Keratinocyte (primary cell): Measurements from ENCODE around the gene MAGI3. TPM values are rescaled to one million over a fixed set of nuclear protein-coding genes. Genes with fewer than 3 reads are reported as not detected.
A peak's percentile ranks its signal among the peaks of the same experiment; 100 is the strongest.

Experiments
- DNase-seq: peaks from one replicate; pipeline ENCODE4 v3.0.0-alpha.2; 2011; ENCODE audit warnings: low read depth, missing footprints, low spot score
- FAIRE-seq: peaks from 2 replicates; lab custom pipeline; 2011; peaks lifted over from hg19 to GRCh38; lab: Jason Lieb, UNC
- H2AFZ ChIP-seq: 2 replicates; pipeline ENCODE4 v1.6.0; 2012; ENCODE audit warnings: low read length, control low read depth, inconsistent platforms; ENCODE audit not compliant: control insufficient read depth
- H3K27ac ChIP-seq: 2 replicates; pipeline ENCODE4 v1.5.1; 2011; ENCODE audit warnings: low read length; ENCODE audit not compliant: control insufficient read depth, insufficient read depth
- H3K27me3 ChIP-seq: 3 replicates; pipeline ENCODE4 v1.6.0; 2011; ENCODE audit warnings: low read length; ENCODE audit not compliant: control insufficient read depth, insufficient read depth; ENCODE audit errors: extremely low read depth
- H3K36me3 ChIP-seq, 2 experiments: 2 replicates in 1 of 2; 3 replicates in 1 of 2; pipeline ENCODE4 v1.5.1; 2011; ENCODE audit warnings: low read length in 2 of 2, mild to moderate bottlenecking in 1 of 2; ENCODE audit not compliant: control insufficient read depth in 2 of 2, insufficient read depth in 2 of 2; ENCODE audit errors: extremely low read depth in 1 of 2
- H3K4me1 ChIP-seq: 3 replicates; pipeline ENCODE4 v1.5.1; 2011; ENCODE audit warnings: low read length; ENCODE audit not compliant: control insufficient read depth, insufficient read depth; ENCODE audit errors: extremely low read depth
- H3K4me2 ChIP-seq: 3 replicates; pipeline ENCODE4 v1.6.0; 2011; ENCODE audit warnings: low read depth, low read length; ENCODE audit not compliant: control insufficient read depth, insufficient read depth; ENCODE audit errors: extremely low read depth
- H3K4me3 ChIP-seq, 3 experiments: fragments of 200-600 bp in 1 of 3; sonication (generic) in 1 of 3; 2 replicates in 2 of 3; 3 replicates in 1 of 3; pipeline ENCODE4 v1.5.1; 2011 to 2016; ENCODE audit warnings: low read length in 3 of 3, mild to moderate bottlenecking in 3 of 3, control low read depth in 2 of 3, inconsistent platforms in 1 of 3, low read depth in 1 of 3, mixed read lengths in 1 of 3, mixed run types in 1 of 3, moderate library complexity in 1 of 3; ENCODE audit not compliant: control insufficient read depth in 2 of 3, insufficient read depth in 2 of 3; ENCODE audit errors: extremely low read depth in 1 of 3
- H3K79me2 ChIP-seq: 2 replicates; pipeline ENCODE4 v1.6.0; 2012; ENCODE audit warnings: low read length; ENCODE audit not compliant: control insufficient read depth, insufficient read depth
- H3K9ac ChIP-seq: 3 replicates; pipeline ENCODE4 v1.6.0; 2011; ENCODE audit warnings: low read length; ENCODE audit not compliant: control insufficient read depth, insufficient read depth; ENCODE audit errors: extremely low read depth
- H3K9me1 ChIP-seq: 3 replicates; pipeline ENCODE4 v1.6.0; 2011; ENCODE audit warnings: low read length; ENCODE audit not compliant: control insufficient read depth, insufficient read depth; ENCODE audit errors: extremely low read depth
- H3K9me3 ChIP-seq: 2 replicates; pipeline ENCODE4 v1.5.1; 2012; ENCODE audit warnings: low read depth, low read length; ENCODE audit not compliant: control insufficient read depth
- H4K20me1 ChIP-seq: 3 replicates; pipeline ENCODE4 v1.6.0; 2011; ENCODE audit warnings: low read length; ENCODE audit not compliant: control insufficient read depth, insufficient read depth; ENCODE audit errors: extremely low read depth
- CTCF ChIP-seq, 3 experiments: IDR thresholded peaks in 1 of 3; conservative IDR thresholded peaks in 1 of 3; optimal IDR thresholded peaks in 1 of 3; 2 replicates in 2 of 3; 3 replicates in 1 of 3; pipeline versions ENCODE3 to v1.5.1; 2011; ENCODE audit warnings: low read length in 3 of 3, mild to moderate bottlenecking in 3 of 3, moderate library complexity in 2 of 3, control low read depth in 1 of 3, inconsistent platforms in 1 of 3; ENCODE audit not compliant: insufficient read depth in 2 of 3; ENCODE audit errors: extremely low read depth in 1 of 3
- EZH2 ChIP-seq: IDR thresholded peaks from one replicate; pipeline ENCODE4 v1.6.1; 2012; ENCODE audit warnings: inconsistent platforms, mild to moderate bottlenecking, low read length, moderate library complexity
- dilution Hi-C: fragments of 300-500 bp; cut with MboI; formaldehyde crosslinking; loops from one replicate; pipeline ENCODE4 v1.7.0; 2020; ENCODE audit warnings: low sequenced_read_pairs; ENCODE audit not compliant: extremely low pct_ligation_motif_present
- polyA plus RNA-seq, 5 experiments: library from polyadenylated mRNA; depleted of rRNA in 3 of 5; stranded (reverse) in 3 of 5; stranded (forward) in 1 of 5; unstranded in 1 of 5; fragments of >200 nt; gene quantifications; 1 replicate in 1 of 5; 2 replicates in 3 of 5; 3 replicates in 1 of 5; pipeline versions ENCODE4 v1.2.1 to v1.2.3, GENCODE V29; 2011 to 2012; ENCODE audit warnings: missing spikeins in 2 of 5, low read depth in 1 of 5, low replicate concordance in 1 of 5

The MAGI3 gene
- polyA plus RNA-seq, 1 donor (not counting 4 experiments of a cell fraction or from before 2014, with no cell fraction given) = 3.2 TPM

- Histone ChIP-seq H3K4me3 (no peak overlapping the region), H3K4me1 (peaks cover 3% of the 10 kb centered on the region), H3K36me3 (no peaks in the 10 kb centered on the region), H3K9me3 (no peaks in the 10 kb centered on the region), H3K79me2 (no peaks in the 10 kb centered on the region), H3K27ac (no peak overlapping the region), H3K9me1 (no peaks in the 10 kb centered on the region), H3K27me3 (no peaks in the 10 kb centered on the region), H3K4me2 (peak overlapping the region; percentile 40), H3K9ac (no peak overlapping the region), H2AFZ (peak overlapping the region; percentile 86), H4K20me1 (no peaks in the 10 kb centered on the region)
- dilution Hi-C loops = no loop called here
- peak; percentile 20 for FAIRE-seq
- TF ChIP-seq EZH2 = no peak
- no peak for TF ChIP-seq CTCF (optimal IDR thresholded peaks at IDR 0.05 in 1 of 3, IDR thresholded peaks at IDR 0.05 in 1 of 3, conservative IDR thresholded peaks at IDR 0.05 in 1 of 3; ENCODE audit: extremely low read depth in 1 of 3, insufficient read depth in 2 of 3, low read length in 3 of 3)
- DNase-seq = no peak
These were observed 14.4 kb upstream of the MAGI3 start for GRCh38 chr1:113375878-113376277.

- TF ChIP-seq CTCF (optimal IDR thresholded peaks at IDR 0.05 in 1 of 3, IDR thresholded peaks at IDR 0.05 in 1 of 3, conservative IDR thresholded peaks at IDR 0.05 in 1 of 3; ENCODE audit: extremely low read depth in 1 of 3, insufficient read depth in 2 of 3, low read length in 3 of 3) (no peak), EZH2 (no peak)
These were observed 10.2 kb upstream of the MAGI3 start for GRCh38 chr1:113380075-113380474.

More at GRCh38 chr1:113380075-113380474, 10.2 kb upstream of the MAGI3 start:
- H3K36me3 ChIP-seq = no peaks in the 10 kb centered on the region
- dilution Hi-C loops = no loop called here
- no peak overlapping the region for H2AFZ ChIP-seq
- no peaks in the 10 kb centered on the region for H3K9me3 ChIP-seq
- DNase-seq = no peak
- H3K27ac ChIP-seq = no peak overlapping the region
- no peaks in the 10 kb centered on the region for H3K27me3 ChIP-seq
- H3K4me1 ChIP-seq = peaks cover 3% of the 10 kb centered on the region
- H4K20me1 ChIP-seq = no peaks in the 10 kb centered on the region
- no peak overlapping the region for H3K4me3 ChIP-seq
- no peaks in the 10 kb centered on the region for H3K79me2 ChIP-seq
- no peaks in the 10 kb centered on the region for H3K9me1 ChIP-seq
- no peak overlapping the region for H3K9ac ChIP-seq
- FAIRE-seq = no peak
- no peak overlapping the region for H3K4me2 ChIP-seq
